ENCODE measurements around the gene SLC35F6. TPM values are rescaled to one million over a fixed set of nuclear protein-coding genes. Genes with fewer than 3 reads are reported as not detected.

The SLC35F6 gene
- total RNA-seq, 6 experiments from 2014 or later: 14.2 to 73.9 (median 27.2) TPM

DNA sequence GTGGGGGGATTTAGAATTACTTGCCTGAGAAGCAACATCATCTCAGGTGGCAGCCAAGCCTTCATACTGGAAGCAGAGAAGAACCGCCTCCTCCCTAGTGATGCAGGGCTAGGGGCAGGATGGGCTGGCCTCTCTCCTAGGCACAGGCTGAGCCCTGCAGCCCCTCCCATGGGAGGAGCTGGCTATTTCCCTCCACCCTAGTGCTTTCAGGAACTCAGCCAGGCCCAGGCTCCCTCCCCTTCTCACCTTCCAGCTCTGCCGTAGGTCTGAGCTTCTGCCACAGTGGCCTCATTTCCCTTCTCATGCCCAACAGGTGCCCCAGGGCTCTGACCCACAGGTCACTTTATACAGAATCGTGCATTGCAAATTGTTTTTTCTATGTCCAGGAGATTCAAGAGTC, 52.8 kb downstream of the SLC35F6 start:
- DNase-seq (no peak), ATAC-seq (peak in 1 of 4 donors; percentile 39)
- Histone ChIP-seq H3K4me3 (no peak overlapping the region), H3K27ac (no peak overlapping the region), H3K9me3 (no peaks in the 10 kb centered on the region), H3K4me1 (no peaks in the 10 kb centered on the region), H3K27me3 (no peaks in the 10 kb centered on the region), H3K36me3 (no peaks in the 10 kb centered on the region)
- intact Hi-C loops (cut with DNase I): no loop called here
- WGBS (ENCODE audit: insufficient coverage, low coverage, low lambda C conversion rate, missing lambda C conversion rate): 4% methylated on average over 2 of the region's 3 CpGs
- TF ChIP-seq, protein P1, sequence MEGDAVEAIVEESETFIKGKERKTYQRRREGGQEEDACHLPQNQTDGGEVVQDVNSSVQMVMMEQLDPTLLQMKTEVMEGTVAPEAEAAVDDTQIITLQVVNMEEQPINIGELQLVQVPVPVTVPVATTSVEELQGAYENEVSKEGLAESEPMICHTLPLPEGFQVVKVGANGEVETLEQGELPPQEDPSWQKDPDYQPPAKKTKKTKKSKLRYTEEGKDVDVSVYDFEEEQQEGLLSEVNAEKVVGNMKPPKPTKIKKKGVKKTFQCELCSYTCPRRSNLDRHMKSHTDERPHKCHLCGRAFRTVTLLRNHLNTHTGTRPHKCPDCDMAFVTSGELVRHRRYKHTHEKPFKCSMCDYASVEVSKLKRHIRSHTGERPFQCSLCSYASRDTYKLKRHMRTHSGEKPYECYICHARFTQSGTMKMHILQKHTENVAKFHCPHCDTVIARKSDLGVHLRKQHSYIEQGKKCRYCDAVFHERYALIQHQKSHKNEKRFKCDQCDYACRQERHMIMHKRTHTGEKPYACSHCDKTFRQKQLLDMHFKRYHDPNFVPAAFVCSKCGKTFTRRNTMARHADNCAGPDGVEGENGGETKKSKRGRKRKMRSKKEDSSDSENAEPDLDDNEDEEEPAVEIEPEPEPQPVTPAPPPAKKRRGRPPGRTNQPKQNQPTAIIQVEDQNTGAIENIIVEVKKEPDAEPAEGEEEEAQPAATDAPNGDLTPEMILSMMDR (IDR thresholded peaks at IDR 0.05): no peak
- no peak for TF ChIP-seq POLR2A (IDR thresholded peaks at IDR 0.05)

DNA sequence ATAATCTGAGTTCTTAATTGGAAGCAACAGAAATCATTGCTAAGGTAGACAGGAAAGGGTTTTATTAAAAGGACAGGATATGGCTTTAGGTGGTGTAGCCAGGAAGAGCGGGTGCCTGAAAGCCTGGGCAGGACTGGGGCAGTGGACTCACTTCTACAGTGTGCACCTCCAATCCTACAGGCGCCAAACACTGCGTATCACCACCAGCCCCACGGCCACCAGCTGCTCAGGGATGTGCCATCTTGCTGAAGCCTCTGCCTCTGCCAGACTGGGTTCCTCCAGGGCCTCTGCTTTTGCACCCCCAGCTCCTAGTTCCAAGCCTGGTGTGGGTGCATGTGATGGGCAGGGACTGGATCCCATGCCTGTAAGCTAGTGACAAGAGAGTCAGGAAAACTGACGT, 54.2 kb downstream of the SLC35F6 start:
- H3K36me3 ChIP-seq: no peaks in the 10 kb centered on the region
- H3K27me3 ChIP-seq: no peaks in the 10 kb centered on the region
- TF ChIP-seq, protein P1 (IDR thresholded peaks at IDR 0.05): no peak
- no peak for TF ChIP-seq POLR2A (IDR thresholded peaks at IDR 0.05)
- no peak for ATAC-seq
- 58% methylated on average over 2 of the region's 5 CpGs for WGBS (ENCODE audit: insufficient coverage, low coverage, low lambda C conversion rate, missing lambda C conversion rate)
- no peaks in the 10 kb centered on the region for H3K4me1 ChIP-seq
- DNase-seq: no peak
- H3K27ac ChIP-seq: no peak overlapping the region
- H3K9me3 ChIP-seq: no peaks in the 10 kb centered on the region
- intact Hi-C loops (cut with DNase I): no loop called here
- H3K4me3 ChIP-seq: no peak overlapping the region

DNA sequence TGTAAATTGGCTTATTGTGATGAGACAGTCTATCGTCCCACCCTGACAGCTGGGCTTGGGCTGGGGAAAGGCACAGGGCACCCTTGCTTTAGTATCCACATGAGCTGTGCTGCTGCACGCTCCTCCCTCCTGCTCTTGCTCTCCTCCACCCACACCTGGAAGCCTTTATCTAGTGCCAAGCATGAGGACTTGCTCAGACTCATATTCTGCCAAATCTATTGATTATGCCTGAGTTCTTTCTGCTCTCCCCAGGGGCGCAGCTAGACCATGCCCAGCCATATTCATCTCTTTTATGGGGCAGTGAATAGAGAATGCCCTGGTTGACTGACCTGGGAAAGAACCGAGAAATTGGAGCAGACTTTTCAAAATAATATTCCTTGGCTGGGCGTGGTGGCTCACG, 54.9 kb downstream of the SLC35F6 start:
- ATAC-seq (no peak), DNase-seq (no peak)
- Histone ChIP-seq H3K9me3 (no peaks in the 10 kb centered on the region), H3K4me1 (no peaks in the 10 kb centered on the region), H3K27ac (no peak overlapping the region), H3K27me3 (no peaks in the 10 kb centered on the region), H3K36me3 (no peaks in the 10 kb centered on the region), H3K4me3 (no peak overlapping the region)
- TF ChIP-seq, protein P1 (IDR thresholded peaks at IDR 0.05): no peak
- no peak for TF ChIP-seq POLR2A (IDR thresholded peaks at IDR 0.05)
- 47% methylated on average over 5 of the region's 6 CpGs for WGBS (ENCODE audit: insufficient coverage, low coverage, low lambda C conversion rate, missing lambda C conversion rate)
- intact Hi-C loops (cut with DNase I): no loop called here

DNA sequence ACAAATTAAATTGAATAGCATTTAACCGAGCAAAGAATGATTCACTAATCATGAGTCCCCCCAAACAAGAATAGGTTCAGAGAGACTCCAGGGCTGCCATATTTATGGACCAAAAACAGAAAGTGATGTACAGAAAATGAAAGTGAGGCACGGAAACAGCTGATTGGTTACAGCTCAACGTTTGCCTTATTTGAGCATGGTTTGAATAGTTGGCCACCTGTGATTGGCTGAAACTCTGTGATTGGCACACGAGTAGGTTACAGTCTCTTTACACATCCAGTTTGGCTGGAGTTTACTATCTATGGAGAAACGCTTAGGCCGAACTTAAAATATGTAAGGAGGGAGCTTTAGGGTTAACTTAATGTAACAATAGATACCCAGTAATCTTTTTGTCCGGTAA, 56.8 kb downstream of the SLC35F6 start:
- no peak overlapping the region for H3K4me3 ChIP-seq
- no peaks in the 10 kb centered on the region for H3K4me1 ChIP-seq
- no peaks in the 10 kb centered on the region for H3K9me3 ChIP-seq
- no peak for TF ChIP-seq POLR2A (IDR thresholded peaks at IDR 0.05)
- TF ChIP-seq, protein P1 (IDR thresholded peaks at IDR 0.05): no peak
- DNase-seq (no peak), ATAC-seq (no peak)
- no peak overlapping the region for H3K27ac ChIP-seq
- intact Hi-C loops (cut with DNase I): no loop called here
- no peaks in the 10 kb centered on the region for H3K27me3 ChIP-seq
- 60% methylated on average over 7 of the region's 7 CpGs for WGBS (ENCODE audit: insufficient coverage, low coverage, low lambda C conversion rate, missing lambda C conversion rate)
- H3K36me3 ChIP-seq: no peaks in the 10 kb centered on the region

DNA sequence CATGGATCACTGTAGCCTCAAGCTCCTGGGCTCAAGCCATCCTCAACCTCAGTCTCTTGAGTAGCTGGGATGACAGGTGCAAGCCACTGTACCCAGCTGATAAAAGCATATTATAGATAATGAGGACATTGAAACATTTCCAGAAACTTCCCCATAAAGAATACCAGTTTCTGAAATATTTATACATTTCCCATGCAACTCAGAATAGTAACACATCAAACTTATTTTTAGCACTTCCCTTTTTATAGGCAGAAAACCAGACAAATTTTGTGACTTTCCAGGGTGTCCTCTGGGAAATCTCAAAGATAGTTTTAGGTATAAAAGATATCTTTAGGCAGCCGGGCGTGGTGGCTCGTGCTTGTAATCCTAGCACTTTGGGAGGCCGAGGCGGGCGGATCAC, 58.8 kb downstream of the SLC35F6 start:
- intact Hi-C loops (cut with DNase I): no loop called here
- no peak for TF ChIP-seq POLR2A (IDR thresholded peaks at IDR 0.05)
- TF ChIP-seq, protein P1 (IDR thresholded peaks at IDR 0.05): no peak
- ATAC-seq: no peak

More for the DNA sequence above, 58.8 kb downstream of the SLC35F6 start:
- Histone ChIP-seq H3K36me3 (no peaks in the 10 kb centered on the region), H3K27me3 (no peaks in the 10 kb centered on the region), H3K9me3 (no peaks in the 10 kb centered on the region), H3K4me3 (no peak overlapping the region), H3K27ac (no peak overlapping the region), H3K4me1 (no peaks in the 10 kb centered on the region)
- WGBS (ENCODE audit: insufficient coverage, low coverage, low lambda C conversion rate, missing lambda C conversion rate): 88% methylated on average over 6 of the region's 6 CpGs
- no peak for DNase-seq
